ENCODE results near the gene TYW5.
A peak's percentile ranks its signal among the peaks of the same experiment; 100 is the strongest.

The TYW5 gene

GRCh38 chr2:199923924-199924323 lies 31.4 kb downstream of the TYW5 start:
- Histone ChIP-seq H2AFZ (ENCODE audit: low read depth, low read length) (no peak overlapping the region), H2BK5ac (ENCODE audit: low read depth, low read length, poor library complexity, severe bottlenecking) (no peak overlapping the region), H3K36me3 (ENCODE audit: control insufficient read depth in 1 of 2, insufficient read depth in 2 of 2, low read depth in 1 of 2, low read length in 2 of 2) (peaks cover 8 to 38% of the 10 kb centered on the region in 2 experiments), H2BK120ac (ENCODE audit: low read depth, low read length) (no peak overlapping the region), H4K8ac (ENCODE audit: low read length) (no peak overlapping the region), H3K9ac (ENCODE audit: low read length) (no peak overlapping the region), H3K14ac (ENCODE audit: low read length in 2 of 2) (no peak overlapping the region), H3K9me3 (ENCODE audit: control insufficient read depth, low read length) (no peaks in the 10 kb centered on the region), H3K18ac (ENCODE audit: low read depth in 1 of 2, low read length in 2 of 2) (no peak overlapping the region), H2BK12ac (ENCODE audit: low read length in 2 of 2) (no peak overlapping the region), H2AK5ac (ENCODE audit: low read length, severe bottlenecking) (no peak overlapping the region), H4K91ac (ENCODE audit: low read length) (no peak overlapping the region), H3K4me2 (ENCODE audit: low read length, poor library complexity, severe bottlenecking) (no peak overlapping the region), H3K27me3 (ENCODE audit: control insufficient read depth in 1 of 2, insufficient read depth in 1 of 2, low read length in 2 of 2) (no peaks in the 10 kb centered on the region), H3K4me1 (ENCODE audit: control insufficient read depth, insufficient read depth, low read depth, low read length) (peaks cover 4% of the 10 kb centered on the region), H2BK15ac (ENCODE audit: low read depth, poor library complexity, severe bottlenecking) (no peak overlapping the region), H3K79me1 (replicated peaks; ENCODE audit: low read length, poor library complexity, severe bottlenecking) (peaks cover 11% of the 10 kb centered on the region), H3K4ac (ENCODE audit: low read depth in 1 of 2, low read length in 2 of 2) (no peak overlapping the region), H3K27ac (ENCODE audit: low read length, poor library complexity, severe bottlenecking) (no peak overlapping the region), H3K23ac (ENCODE audit: low read length in 2 of 2) (no peak overlapping the region), H3K4me3 (ENCODE audit: insufficient read depth in 1 of 2, low read depth in 1 of 2, low read length in 2 of 2) (no peak overlapping the region)
- 92% methylated on average over 2 of the region's 2 CpGs for WGBS
- no peak for DNase-seq

- Histone ChIP-seq H2BK5ac (ENCODE audit: low read depth, low read length, poor library complexity, severe bottlenecking) (no peak overlapping the region), H3K4me2 (ENCODE audit: low read length, poor library complexity, severe bottlenecking) (peak overlapping the region; percentile 61), H3K14ac (ENCODE audit: low read length in 2 of 2) (no peak overlapping the region), H3K23ac (ENCODE audit: low read length in 2 of 2) (peak overlapping the region in 1 of 2 experiments; percentile 40), H3K36me3 (ENCODE audit: control insufficient read depth in 1 of 2, insufficient read depth in 2 of 2, low read depth in 1 of 2, low read length in 2 of 2) (peaks cover 10 to 35% of the 10 kb centered on the region in 2 experiments), H2AFZ (ENCODE audit: low read depth, low read length) (no peak overlapping the region), H2BK120ac (ENCODE audit: low read depth, low read length) (no peak overlapping the region), H4K91ac (ENCODE audit: low read length) (no peak overlapping the region), H3K27me3 (ENCODE audit: control insufficient read depth in 1 of 2, insufficient read depth in 1 of 2, low read length in 2 of 2) (no peaks in the 10 kb centered on the region), H3K9me3 (ENCODE audit: control insufficient read depth, low read length) (no peaks in the 10 kb centered on the region), H2BK15ac (ENCODE audit: low read depth, poor library complexity, severe bottlenecking) (no peak overlapping the region), H3K79me1 (replicated peaks; ENCODE audit: low read length, poor library complexity, severe bottlenecking) (peaks cover 12% of the 10 kb centered on the region), H3K4ac (ENCODE audit: low read depth in 1 of 2, low read length in 2 of 2) (no peak overlapping the region), H3K18ac (ENCODE audit: low read depth in 1 of 2, low read length in 2 of 2) (no peak overlapping the region), H2AK5ac (ENCODE audit: low read length, severe bottlenecking) (no peak overlapping the region), H2BK12ac (ENCODE audit: low read length in 2 of 2) (no peak overlapping the region), H3K4me1 (ENCODE audit: control insufficient read depth, insufficient read depth, low read depth, low read length) (peaks cover 4% of the 10 kb centered on the region), H3K9ac (ENCODE audit: low read length) (no peak overlapping the region), H4K8ac (ENCODE audit: low read length) (no peak overlapping the region), H3K27ac (ENCODE audit: low read length, poor library complexity, severe bottlenecking) (peak overlapping the region; percentile 14), H3K4me3 (ENCODE audit: insufficient read depth in 1 of 2, low read depth in 1 of 2, low read length in 2 of 2) (no peak overlapping the region)
- DNase-seq, result peak; percentile 37
- 54% methylated on average over 4 of the region's 5 CpGs for WGBS
Measured at GRCh38 chr2:199922856-199923255, 32.4 kb downstream of the TYW5 start.

GRCh38 chr2:199916980-199917379 lies 38.3 kb downstream of the TYW5 start:
- no peak overlapping the region for H3K4ac ChIP-seq (ENCODE audit: low read depth in 1 of 2, low read length in 2 of 2)
- H4K91ac ChIP-seq (ENCODE audit: low read length), result no peak overlapping the region
- H4K8ac ChIP-seq (ENCODE audit: low read length), result no peak overlapping the region
- no peak overlapping the region for H2BK15ac ChIP-seq (ENCODE audit: low read depth, poor library complexity, severe bottlenecking)
- peaks cover 2% of the 10 kb centered on the region for H3K4me1 ChIP-seq (ENCODE audit: control insufficient read depth, insufficient read depth, low read depth, low read length)
- no peaks in the 10 kb centered on the region for H3K27me3 ChIP-seq (ENCODE audit: control insufficient read depth in 1 of 2, insufficient read depth in 1 of 2, low read length in 2 of 2)
- peaks cover 14 to 36% of the 10 kb centered on the region in 2 experiments for H3K36me3 ChIP-seq (ENCODE audit: control insufficient read depth in 1 of 2, insufficient read depth in 2 of 2, low read depth in 1 of 2, low read length in 2 of 2)
- H3K4me3 ChIP-seq (ENCODE audit: insufficient read depth in 1 of 2, low read depth in 1 of 2, low read length in 2 of 2), result no peak overlapping the region
- H2AK5ac ChIP-seq (ENCODE audit: low read length, severe bottlenecking), result no peak overlapping the region
- 98% methylated on average over 4 of the region's 4 CpGs for WGBS
- H3K79me1 ChIP-seq (replicated peaks; ENCODE audit: low read length, poor library complexity, severe bottlenecking), result peaks cover 17% of the 10 kb centered on the region
- no peak overlapping the region for H3K4me2 ChIP-seq (ENCODE audit: low read length, poor library complexity, severe bottlenecking)
- DNase-seq, result no peak
- no peak overlapping the region for H3K14ac ChIP-seq (ENCODE audit: low read length in 2 of 2)
- no peak overlapping the region for H3K27ac ChIP-seq (ENCODE audit: low read length, poor library complexity, severe bottlenecking)
- no peak overlapping the region for H2BK120ac ChIP-seq (ENCODE audit: low read depth, low read length)
- H2BK5ac ChIP-seq (ENCODE audit: low read depth, low read length, poor library complexity, severe bottlenecking), result no peak overlapping the region
- H2BK12ac ChIP-seq (ENCODE audit: low read length in 2 of 2), result no peak overlapping the region
- H3K18ac ChIP-seq (ENCODE audit: low read depth in 1 of 2, low read length in 2 of 2), result no peak overlapping the region
- H3K23ac ChIP-seq (ENCODE audit: low read length in 2 of 2), result no peak overlapping the region
- no peak overlapping the region for H3K9ac ChIP-seq (ENCODE audit: low read length)
- no peaks in the 10 kb centered on the region for H3K9me3 ChIP-seq (ENCODE audit: control insufficient read depth, low read length)
- no peak overlapping the region for H2AFZ ChIP-seq (ENCODE audit: low read depth, low read length)

- peaks cover 13 to 31% of the 10 kb centered on the region in 2 experiments for H3K36me3 ChIP-seq (ENCODE audit: control insufficient read depth in 1 of 2, insufficient read depth in 2 of 2, low read depth in 1 of 2, low read length in 2 of 2)
- H3K27me3 ChIP-seq (ENCODE audit: control insufficient read depth in 1 of 2, insufficient read depth in 1 of 2, low read length in 2 of 2), result no peaks in the 10 kb centered on the region
Measured at GRCh38 chr2:199914372-199914958, 40.8 kb downstream of the TYW5 start.

More at GRCh38 chr2:199914372-199914958, 40.8 kb downstream of the TYW5 start:
- H3K4me2 ChIP-seq (ENCODE audit: low read length, poor library complexity, severe bottlenecking), result peak overlapping the region; percentile 21
- no peak overlapping the region for H2AFZ ChIP-seq (ENCODE audit: low read depth, low read length)
- H2AK5ac ChIP-seq (ENCODE audit: low read length, severe bottlenecking), result no peak overlapping the region
- no peak overlapping the region for H2BK15ac ChIP-seq (ENCODE audit: low read depth, poor library complexity, severe bottlenecking)
- H4K91ac ChIP-seq (ENCODE audit: low read length), result no peak overlapping the region
- 90% methylated on average over 2 of the region's 2 CpGs for WGBS
- H2BK5ac ChIP-seq (ENCODE audit: low read depth, low read length, poor library complexity, severe bottlenecking), result no peak overlapping the region
- no peak for DNase-seq
- no peak overlapping the region for H3K14ac ChIP-seq (ENCODE audit: low read length in 2 of 2)
- H3K4me1 ChIP-seq (ENCODE audit: control insufficient read depth, insufficient read depth, low read depth, low read length), result peaks cover 2% of the 10 kb centered on the region
- H2BK120ac ChIP-seq (ENCODE audit: low read depth, low read length), result no peak overlapping the region
- H3K27ac ChIP-seq (ENCODE audit: low read length, poor library complexity, severe bottlenecking), result no peak overlapping the region
- no peaks in the 10 kb centered on the region for H3K9me3 ChIP-seq (ENCODE audit: control insufficient read depth, low read length)
- no peak overlapping the region for H3K9ac ChIP-seq (ENCODE audit: low read length)
- H3K4ac ChIP-seq (ENCODE audit: low read depth in 1 of 2, low read length in 2 of 2), result no peak overlapping the region
- no peak overlapping the region for H4K8ac ChIP-seq (ENCODE audit: low read length)
- H3K79me1 ChIP-seq (replicated peaks; ENCODE audit: low read length, poor library complexity, severe bottlenecking), result peaks cover 13% of the 10 kb centered on the region
- H3K23ac ChIP-seq (ENCODE audit: low read length in 2 of 2), result no peak overlapping the region
- H3K18ac ChIP-seq (ENCODE audit: low read depth in 1 of 2, low read length in 2 of 2), result no peak overlapping the region
- H2BK12ac ChIP-seq (ENCODE audit: low read length in 2 of 2), result no peak overlapping the region
- peak overlapping the region in 1 of 2 experiments; percentile 30 for H3K4me3 ChIP-seq (ENCODE audit: insufficient read depth in 1 of 2, low read depth in 1 of 2, low read length in 2 of 2)
